OCI-LY1 (cell line): ENCODE results near the gene SNED1.

ENCODE experiments used
- H2AFZ ChIP-seq: fragments of 200-600 bp; sonication (generic), shearing (Covaris generic); 2 replicates; pipeline ENCODE4 v1.6.0; 2014; ENCODE audit warnings: antibody characterized with exemption, mild to moderate bottlenecking, low read length
- H3F3A ChIP-seq: fragments of 200-600 bp; sonication (generic), shearing (Covaris generic); 2 replicates; pipeline ENCODE4 v1.6.0; 2014; ENCODE audit warnings: mild to moderate bottlenecking, antibody characterized with exemption, low read length, moderate library complexity; ENCODE audit not compliant: insufficient read depth
- H3K27ac ChIP-seq: fragments of 200-600 bp; sonication (generic); 2 replicates; pipeline ENCODE4 v1.5.1; 2014; ENCODE audit warnings: low read length, mixed run types, mild to moderate bottlenecking, low read depth; ENCODE audit not compliant: poor library complexity, severe bottlenecking
- H3K27me3 ChIP-seq: fragments of 200-600 bp; sonication (generic); 2 replicates; pipeline ENCODE4 v1.6.0; 2014; ENCODE audit warnings: antibody characterized with exemption, mild to moderate bottlenecking, low read length, moderate library complexity; ENCODE audit not compliant: insufficient read depth
- H3K36me3 ChIP-seq: fragments of 200-600 bp; sonication (generic); 2 replicates; pipeline ENCODE4 v1.6.1; 2014; ENCODE audit warnings: mild to moderate bottlenecking, antibody characterized with exemption, low read length, moderate library complexity, mixed read lengths; ENCODE audit not compliant: insufficient read depth
- H3K4me1 ChIP-seq: fragments of 200-600 bp; sonication (generic); 2 replicates; pipeline ENCODE4 v1.5.1; 2014; ENCODE audit warnings: mild to moderate bottlenecking, low read length, moderate library complexity; ENCODE audit not compliant: insufficient read depth, severe bottlenecking
- H3K4me2 ChIP-seq: fragments of 200-600 bp; sonication (generic), shearing (Covaris generic); 2 replicates; pipeline ENCODE4 v1.6.1; 2014; ENCODE audit warnings: low read length
- H3K4me3 ChIP-seq: fragments of 200-600 bp; sonication (generic); 2 replicates; pipeline ENCODE4 v1.5.1; 2014; ENCODE audit warnings: low read length, low read depth, mild to moderate bottlenecking, mixed read lengths; ENCODE audit not compliant: poor library complexity, severe bottlenecking
- H3K79me2 ChIP-seq: fragments of 200-600 bp; shearing (Covaris generic); 2 replicates; pipeline ENCODE4 v1.6.1; 2016; ENCODE audit warnings: mixed run types, low read length, mixed read lengths; ENCODE audit not compliant: insufficient read depth
- H3K9ac ChIP-seq: fragments of 200-600 bp; sonication (generic), shearing (Covaris generic); 2 replicates; pipeline ENCODE4 v1.6.1; 2014; ENCODE audit warnings: mild to moderate bottlenecking, low read length, mixed read lengths
- H3K9me2 ChIP-seq: fragments of 200-600 bp; sonication (generic), shearing (Covaris generic); 2 replicates; pipeline ENCODE4 v1.6.1; 2014; ENCODE audit warnings: low read depth, mild to moderate bottlenecking, low read length, mixed read lengths
- H3K9me3 ChIP-seq: fragments of 200-600 bp; shearing (Covaris generic); 2 replicates; pipeline ENCODE4 v1.6.1; 2014; ENCODE audit warnings: low read length, mixed read lengths
- H4K20me1 ChIP-seq: fragments of 200-600 bp; sonication (generic), shearing (Covaris generic); 2 replicates; pipeline ENCODE4 v1.6.0; 2016; ENCODE audit warnings: mild to moderate bottlenecking, low read length; ENCODE audit not compliant: insufficient read depth
- EZH2 ChIP-seq: fragments of 200-600 bp; sonication (generic), shearing (Covaris generic); IDR thresholded peaks from 2 replicates; pipeline ENCODE4 v1.8.0; 2017; ENCODE audit warnings: borderline replicate concordance, mixed run types, mild to moderate bottlenecking, antibody characterized with exemption, low read length, moderate library complexity, mixed read lengths
- TF ChIP-seq, protein P1 (sequence below): fragments of 200-600 bp; sonication (generic), shearing (Covaris generic); IDR thresholded peaks from 2 replicates; pipeline ENCODE4 v1.5.1; 2017; ENCODE audit warnings: mild to moderate bottlenecking, antibody characterized with exemption, low read length, moderate library complexity, mixed read lengths

SNED1 gene

DNA sequence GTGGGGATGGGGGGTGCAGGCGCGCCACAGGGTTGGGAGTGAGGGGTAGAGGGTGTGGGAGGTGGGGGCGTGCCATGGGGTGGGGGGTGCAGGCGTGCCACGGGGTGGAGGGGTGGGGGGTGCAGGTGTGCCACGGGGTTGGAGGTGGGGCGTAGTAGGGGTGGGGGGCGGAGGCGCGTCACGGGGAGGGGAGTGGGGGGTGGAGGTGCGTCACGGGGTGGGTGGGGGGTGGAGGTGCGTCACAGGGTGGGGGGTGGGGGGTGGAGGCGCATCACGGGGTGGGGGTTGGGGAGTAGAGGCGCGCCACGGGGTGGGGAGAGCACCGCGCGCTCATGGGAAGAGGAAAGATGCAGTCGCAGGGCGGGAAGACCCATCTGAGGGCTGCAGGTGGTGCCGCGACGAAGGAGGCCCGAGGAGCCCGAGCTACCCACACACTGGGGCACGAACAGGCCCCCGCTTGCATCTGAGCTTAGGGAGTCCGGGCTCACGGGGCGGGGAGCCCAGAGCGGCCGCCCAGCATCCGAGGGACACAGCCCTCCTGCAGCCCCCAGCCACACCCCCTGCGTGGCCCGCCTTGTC is 37.5 kb downstream of the SNED1 start:
- TF ChIP-seq EZH2, result no peak
- TF ChIP-seq, protein P1, sequence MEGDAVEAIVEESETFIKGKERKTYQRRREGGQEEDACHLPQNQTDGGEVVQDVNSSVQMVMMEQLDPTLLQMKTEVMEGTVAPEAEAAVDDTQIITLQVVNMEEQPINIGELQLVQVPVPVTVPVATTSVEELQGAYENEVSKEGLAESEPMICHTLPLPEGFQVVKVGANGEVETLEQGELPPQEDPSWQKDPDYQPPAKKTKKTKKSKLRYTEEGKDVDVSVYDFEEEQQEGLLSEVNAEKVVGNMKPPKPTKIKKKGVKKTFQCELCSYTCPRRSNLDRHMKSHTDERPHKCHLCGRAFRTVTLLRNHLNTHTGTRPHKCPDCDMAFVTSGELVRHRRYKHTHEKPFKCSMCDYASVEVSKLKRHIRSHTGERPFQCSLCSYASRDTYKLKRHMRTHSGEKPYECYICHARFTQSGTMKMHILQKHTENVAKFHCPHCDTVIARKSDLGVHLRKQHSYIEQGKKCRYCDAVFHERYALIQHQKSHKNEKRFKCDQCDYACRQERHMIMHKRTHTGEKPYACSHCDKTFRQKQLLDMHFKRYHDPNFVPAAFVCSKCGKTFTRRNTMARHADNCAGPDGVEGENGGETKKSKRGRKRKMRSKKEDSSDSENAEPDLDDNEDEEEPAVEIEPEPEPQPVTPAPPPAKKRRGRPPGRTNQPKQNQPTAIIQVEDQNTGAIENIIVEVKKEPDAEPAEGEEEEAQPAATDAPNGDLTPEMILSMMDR, result no peak
- peak overlapping the region; percentile 63 for H3K4me2 ChIP-seq
- no peaks in the 10 kb centered on the region for H3K79me2 ChIP-seq
- H3K36me3 ChIP-seq, result no peaks in the 10 kb centered on the region
- H3K9ac ChIP-seq, result peak overlapping the region; percentile 56; the same call in 1 of the 2 replicates
- no peaks in the 10 kb centered on the region for H3K9me3 ChIP-seq
- no peak overlapping the region for H2AFZ ChIP-seq
- H3K27ac ChIP-seq, result peak overlapping the region; percentile 26
- no peaks in the 10 kb centered on the region for H4K20me1 ChIP-seq
- peaks cover 20% of the 10 kb centered on the region for H3K4me1 ChIP-seq
- peaks cover 5% of the 10 kb centered on the region; the same call in 1 of the 2 replicates for H3K27me3 ChIP-seq
- peak overlapping the region; percentile 54 for H3K4me3 ChIP-seq
- no peaks in the 10 kb centered on the region for H3K9me2 ChIP-seq
- H3F3A ChIP-seq, result no peaks in the 10 kb centered on the region

GRCh38 chr2:241036397-241036963 is 38.1 kb downstream of the SNED1 start:
- Histone ChIP-seq H3K27ac (peak overlapping the region; percentile 27), H2AFZ (no peak overlapping the region), H3K79me2 (no peaks in the 10 kb centered on the region), H3K9me3 (no peaks in the 10 kb centered on the region), H3K9me2 (no peaks in the 10 kb centered on the region), H3K36me3 (no peaks in the 10 kb centered on the region), H3K27me3 (peaks cover 5% of the 10 kb centered on the region; the same call in 1 of the 2 replicates), H4K20me1 (no peaks in the 10 kb centered on the region), H3K9ac (peak overlapping the region; percentile 56; the same call in 1 of the 2 replicates), H3F3A (no peaks in the 10 kb centered on the region), H3K4me3 (peak overlapping the region; percentile 54), H3K4me2 (peak overlapping the region; percentile 63), H3K4me1 (peaks cover 26% of the 10 kb centered on the region)
- TF ChIP-seq, protein P1, result no peak
- TF ChIP-seq EZH2, result no peak

GRCh38 chr2:241036964-241037421 is 38.6 kb downstream of the SNED1 start:
- peaks cover 5% of the 10 kb centered on the region; the same call in 1 of the 2 replicates for H3K27me3 ChIP-seq
- no peaks in the 10 kb centered on the region for H3F3A ChIP-seq
- peak overlapping the region; percentile 27 for H3K27ac ChIP-seq
- no peaks in the 10 kb centered on the region for H4K20me1 ChIP-seq
- H3K36me3 ChIP-seq, result no peaks in the 10 kb centered on the region
- peak overlapping the region; percentile 56 for H3K9ac ChIP-seq
- no peaks in the 10 kb centered on the region for H3K9me2 ChIP-seq
- peaks cover 31% of the 10 kb centered on the region for H3K4me1 ChIP-seq
- H3K4me2 ChIP-seq, result peak overlapping the region; percentile 63
- peak overlapping the region; percentile 54 for H3K4me3 ChIP-seq
- no peaks in the 10 kb centered on the region for H3K9me3 ChIP-seq
- H3K79me2 ChIP-seq, result no peaks in the 10 kb centered on the region
- no peak overlapping the region for H2AFZ ChIP-seq
- TF ChIP-seq, protein P1, result no peak
- TF ChIP-seq EZH2, result no peak
